ENCODE measurements around the gene STIM2. TPM values are rescaled to one million over a fixed set of nuclear protein-coding genes. Genes with fewer than 3 reads are reported as not detected.

Gene STIM2
- polyA plus RNA-seq, 3 donors, result 8.6 to 16.5 (median 8.8) TPM

DNA sequence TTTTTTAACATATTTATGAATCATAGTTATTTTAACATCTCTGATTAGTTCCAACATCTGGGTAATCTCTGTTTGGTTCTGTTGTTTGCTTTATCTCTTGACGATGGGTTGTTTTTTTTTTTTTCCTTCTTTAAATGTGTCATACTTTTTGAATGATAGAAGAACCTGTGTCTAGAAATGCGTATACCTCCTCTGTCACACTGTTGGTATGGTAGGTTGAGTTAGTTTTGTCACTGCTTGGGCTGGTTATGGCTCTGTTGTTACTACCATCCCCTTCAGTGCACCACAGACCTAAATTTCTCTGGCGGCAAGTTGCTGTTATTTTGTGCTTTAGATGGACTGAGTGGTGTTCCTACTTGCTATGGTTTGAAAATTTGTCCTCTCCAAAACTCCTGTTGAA, 16.8 kb downstream of the STIM2 start:
- H3K4me3 Mint-ChIP-seq, result no peak overlapping the region
- peaks cover 0 to 3% of the 10 kb centered on the region in 2 donors for H3K9me3 ChIP-seq (replicated peaks in 1 of 2; ENCODE audit: control insufficient read depth in 1 of 2, insufficient read depth in 1 of 2, low read length in 2 of 2)

DNA sequence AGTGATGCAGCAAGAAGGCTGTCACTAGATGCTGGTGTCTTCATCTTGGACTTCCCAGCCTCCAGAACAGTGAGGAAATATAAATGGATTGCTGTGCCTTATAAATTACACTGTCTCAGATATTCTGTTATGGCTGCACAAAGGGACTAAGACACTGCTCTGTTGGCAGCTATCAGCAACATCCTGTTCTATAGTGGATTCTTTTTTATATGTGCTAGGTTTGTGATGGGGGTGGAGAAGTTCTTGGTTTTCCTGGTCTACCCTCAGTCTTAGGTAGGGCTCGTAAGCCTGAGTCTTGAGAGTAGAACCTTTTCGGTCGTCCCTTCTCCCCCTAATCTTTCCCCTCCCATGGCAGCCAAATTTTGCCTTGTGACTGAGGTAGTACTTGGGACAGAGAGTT, 17.3 kb downstream of the STIM2 start:
- Histone ChIP-seq H3K4me3 (replicated peaks in 1 of 3; ENCODE audit: low read depth in 2 of 3, low read length in 3 of 3) (no peak overlapping the region), H3K4me2 (replicated peaks; ENCODE audit: extremely low read depth, low read length, poor library complexity, severe bottlenecking) (no peak overlapping the region), H3K27me3 (ENCODE audit: control insufficient read depth in 2 of 2, insufficient read depth in 2 of 2, low read length in 2 of 2) (no peaks in the 10 kb centered on the region), H3K36me3 (replicated peaks in 1 of 2; ENCODE audit: control insufficient read depth in 1 of 2, insufficient read depth in 2 of 2, low read length in 2 of 2) (no peaks in the 10 kb centered on the region), H3K9me3 (replicated peaks in 1 of 2; ENCODE audit: control insufficient read depth in 1 of 2, insufficient read depth in 1 of 2, low read length in 2 of 2) (peaks cover 0 to 3% of the 10 kb centered on the region in 2 donors), H3K4me1 (ENCODE audit: control insufficient read depth in 1 of 2, insufficient read depth in 2 of 2, low read length in 2 of 2) (peaks cover 13 to 17% of the 10 kb centered on the region in 2 donors), H3K9ac (ENCODE audit: insufficient read depth, low read length, poor library complexity, severe bottlenecking) (no peak overlapping the region), H2AFZ (ENCODE audit: insufficient read depth, low read depth, low read length, poor library complexity, severe bottlenecking) (no peak overlapping the region), H4K20me1 (ENCODE audit: insufficient read depth, low read length) (peaks cover 8% of the 10 kb centered on the region), H3K27ac (ENCODE audit: low read depth in 1 of 2, low read length in 2 of 2) (no peak overlapping the region), H3K79me2 (ENCODE audit: insufficient read depth, low read length) (peaks cover 65% of the 10 kb centered on the region)
- Mint-ChIP-seq H3K27ac (no peak overlapping the region), H3K4me1 (peaks cover 29% of the 10 kb centered on the region), H3K36me3 (peaks cover 9 to 13% of the 10 kb centered on the region in 2 donors), H3K9me3 (peaks cover 0 to 6% (median 2%) of the 10 kb centered on the region in 7 donors), H3K4me3 (no peak overlapping the region), H3K27me3 (ENCODE audit: low read depth in 3 of 3) (peaks cover 0 to 5% (median 0%) of the 10 kb centered on the region in 3 donors)
- TF ChIP-seq, protein P1, sequence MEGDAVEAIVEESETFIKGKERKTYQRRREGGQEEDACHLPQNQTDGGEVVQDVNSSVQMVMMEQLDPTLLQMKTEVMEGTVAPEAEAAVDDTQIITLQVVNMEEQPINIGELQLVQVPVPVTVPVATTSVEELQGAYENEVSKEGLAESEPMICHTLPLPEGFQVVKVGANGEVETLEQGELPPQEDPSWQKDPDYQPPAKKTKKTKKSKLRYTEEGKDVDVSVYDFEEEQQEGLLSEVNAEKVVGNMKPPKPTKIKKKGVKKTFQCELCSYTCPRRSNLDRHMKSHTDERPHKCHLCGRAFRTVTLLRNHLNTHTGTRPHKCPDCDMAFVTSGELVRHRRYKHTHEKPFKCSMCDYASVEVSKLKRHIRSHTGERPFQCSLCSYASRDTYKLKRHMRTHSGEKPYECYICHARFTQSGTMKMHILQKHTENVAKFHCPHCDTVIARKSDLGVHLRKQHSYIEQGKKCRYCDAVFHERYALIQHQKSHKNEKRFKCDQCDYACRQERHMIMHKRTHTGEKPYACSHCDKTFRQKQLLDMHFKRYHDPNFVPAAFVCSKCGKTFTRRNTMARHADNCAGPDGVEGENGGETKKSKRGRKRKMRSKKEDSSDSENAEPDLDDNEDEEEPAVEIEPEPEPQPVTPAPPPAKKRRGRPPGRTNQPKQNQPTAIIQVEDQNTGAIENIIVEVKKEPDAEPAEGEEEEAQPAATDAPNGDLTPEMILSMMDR (IDR thresholded peaks at IDR 0.05), result no peak
- intact Hi-C loops (cut with micrococcal nuclease), result no loop called here
- DNase-seq, result no peak
- no CpG with 5 or more reads among the region's 3 CpGs for WGBS (ENCODE audit: insufficient coverage)

More for the DNA sequence above, 16.8 kb downstream of the STIM2 start:
- Histone ChIP-seq H3K4me2 (replicated peaks; ENCODE audit: extremely low read depth, low read length, poor library complexity, severe bottlenecking) (no peak overlapping the region), H4K20me1 (ENCODE audit: insufficient read depth, low read length) (peaks cover 8% of the 10 kb centered on the region), H3K27me3 (ENCODE audit: control insufficient read depth in 2 of 2, insufficient read depth in 2 of 2, low read length in 2 of 2) (no peaks in the 10 kb centered on the region), H3K9ac (ENCODE audit: insufficient read depth, low read length, poor library complexity, severe bottlenecking) (no peak overlapping the region), H3K4me3 (replicated peaks in 1 of 3; ENCODE audit: low read depth in 2 of 3, low read length in 3 of 3) (no peak overlapping the region), H3K36me3 (replicated peaks in 1 of 2; ENCODE audit: control insufficient read depth in 1 of 2, insufficient read depth in 2 of 2, low read length in 2 of 2) (no peaks in the 10 kb centered on the region), H3K4me1 (ENCODE audit: control insufficient read depth in 1 of 2, insufficient read depth in 2 of 2, low read length in 2 of 2) (peaks cover 16 to 18% of the 10 kb centered on the region in 2 donors), H3K27ac (ENCODE audit: low read depth in 1 of 2, low read length in 2 of 2) (no peak overlapping the region), H2AFZ (ENCODE audit: insufficient read depth, low read depth, low read length, poor library complexity, severe bottlenecking) (no peak overlapping the region), H3K79me2 (ENCODE audit: insufficient read depth, low read length) (peaks cover 64% of the 10 kb centered on the region)
- H3K36me3 Mint-ChIP-seq, result peaks cover 9 to 17% of the 10 kb centered on the region in 2 donors
- peaks cover 0 to 6% (median 2%) of the 10 kb centered on the region in 7 donors for H3K9me3 Mint-ChIP-seq
- no CpG with 5 or more reads among the region's 3 CpGs for WGBS (ENCODE audit: insufficient coverage)
- peak overlapping the region in 4 of 7 donors; percentile 5 to 50 (median 19) for H3K27ac Mint-ChIP-seq
- DNase-seq, result no peak
- H3K4me1 Mint-ChIP-seq, result peaks cover 32% of the 10 kb centered on the region
- peaks cover 0 to 5% (median 0%) of the 10 kb centered on the region in 3 donors for H3K27me3 Mint-ChIP-seq (ENCODE audit: low read depth in 3 of 3)
- intact Hi-C loops (cut with micrococcal nuclease), result no loop called here
- TF ChIP-seq, protein P1 (IDR thresholded peaks at IDR 0.05), result no peak
